Measurements from ENCODE around the gene BGN.

Gene BGN

GRCh38 chrX:153533091-153533490 is 38.3 kb downstream of the BGN start:
- DNase-seq = no peak

- DNase-seq = no peak
These were observed 42.3 kb downstream of the BGN start for GRCh38 chrX:153537080-153537479.

DNA sequence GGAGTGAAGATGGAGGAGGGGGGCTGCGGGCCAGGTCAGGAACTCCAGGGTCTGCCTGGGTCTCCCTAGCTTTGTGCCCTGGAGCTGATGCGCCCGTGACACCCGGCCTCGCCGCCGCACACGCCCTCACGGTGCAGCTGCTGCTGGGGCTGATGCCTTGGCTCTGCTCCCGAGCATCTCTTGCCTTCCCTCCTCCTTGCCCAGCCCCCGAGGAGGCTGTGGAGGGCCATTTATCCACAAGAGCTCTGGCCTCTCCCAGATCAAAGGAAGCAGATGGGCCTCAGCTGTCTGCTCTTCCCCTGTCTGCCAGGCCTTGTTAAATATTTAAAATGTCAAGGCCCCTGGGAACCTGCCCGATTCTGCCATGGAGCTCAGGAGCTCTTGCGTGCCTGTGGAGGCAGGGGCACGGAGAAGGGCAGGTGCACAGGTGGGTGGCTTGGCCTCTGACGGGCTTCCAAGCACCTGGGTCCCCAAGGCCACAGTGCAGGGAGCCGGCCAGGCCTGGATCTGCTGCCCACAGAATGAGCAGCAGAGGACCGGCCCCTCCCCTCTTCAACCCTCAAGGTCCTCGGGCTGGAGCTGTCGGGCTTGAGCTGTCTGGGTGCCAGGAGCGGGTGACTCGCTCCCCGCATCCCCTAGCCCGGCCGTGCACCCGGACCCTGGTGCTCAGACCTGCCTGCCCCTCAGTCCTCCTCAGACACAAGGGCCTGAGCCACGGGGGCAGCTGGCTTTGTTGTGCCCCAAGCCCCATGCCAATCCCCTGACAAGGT is 42.9 kb downstream of the BGN start:
- no peak for DNase-seq

DNA sequence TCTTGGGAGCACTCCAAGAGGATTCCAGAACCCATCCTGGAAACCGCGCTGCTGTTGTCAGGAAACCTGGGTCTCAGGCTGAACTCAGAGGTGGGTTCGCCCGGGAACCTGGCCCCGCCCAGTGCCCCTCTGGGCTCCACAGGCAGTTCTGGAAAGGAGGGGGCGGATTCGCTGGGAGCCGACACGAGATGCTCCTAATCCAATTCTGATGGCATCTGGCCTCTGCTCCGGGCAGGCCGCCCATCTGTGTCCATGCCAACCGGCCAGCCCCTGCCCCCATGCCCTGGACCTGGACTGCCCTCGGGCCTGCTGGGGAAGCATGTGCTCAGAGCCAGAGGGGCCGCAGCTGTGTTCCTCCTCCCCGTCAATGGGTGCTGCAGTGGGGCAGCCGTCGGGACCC is 43.6 kb downstream of the BGN start:
- DNase-seq = no peak

DNA sequence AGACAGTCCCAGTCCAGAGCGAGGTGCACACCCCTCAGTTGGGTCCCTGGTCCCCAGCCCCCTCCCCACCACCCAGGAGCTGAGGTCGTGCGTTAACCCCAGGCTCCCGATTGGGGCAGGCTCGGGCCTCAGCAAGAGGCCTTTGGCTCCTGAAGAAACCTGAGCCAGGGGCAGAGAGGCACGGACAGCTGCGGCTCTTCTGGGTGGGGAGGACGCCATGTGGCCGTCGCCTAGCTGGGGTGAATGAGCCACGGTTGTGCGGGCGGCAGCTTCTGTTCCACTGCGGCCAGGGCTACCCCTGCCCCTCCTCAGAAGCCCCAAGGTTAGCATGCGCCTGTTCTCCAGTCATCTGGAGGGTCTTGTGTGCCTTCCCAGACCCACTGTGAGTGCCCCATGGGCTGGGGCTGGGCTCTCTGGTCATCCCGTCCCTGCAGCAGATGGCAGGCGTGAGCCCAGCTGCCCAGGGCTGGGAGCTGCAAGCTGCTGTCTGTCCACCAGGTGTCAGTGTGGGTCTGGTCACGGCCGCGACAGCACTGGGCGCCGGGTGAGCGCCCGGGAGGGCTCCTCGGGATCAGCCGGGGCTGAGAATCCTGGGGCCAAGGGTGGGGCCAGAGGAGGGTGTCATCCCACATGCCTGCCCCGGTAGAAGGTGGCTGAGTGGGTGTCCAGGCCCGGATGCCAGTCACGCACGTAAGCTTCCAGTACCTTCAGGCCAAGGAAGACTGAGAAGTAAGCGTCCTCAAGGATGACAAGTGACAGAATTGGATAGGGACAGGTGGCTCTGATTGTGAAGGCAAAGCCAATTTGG is 44.6 kb downstream of the BGN start:
- peak; percentile 8 to 24 for DNase-seq

DNA sequence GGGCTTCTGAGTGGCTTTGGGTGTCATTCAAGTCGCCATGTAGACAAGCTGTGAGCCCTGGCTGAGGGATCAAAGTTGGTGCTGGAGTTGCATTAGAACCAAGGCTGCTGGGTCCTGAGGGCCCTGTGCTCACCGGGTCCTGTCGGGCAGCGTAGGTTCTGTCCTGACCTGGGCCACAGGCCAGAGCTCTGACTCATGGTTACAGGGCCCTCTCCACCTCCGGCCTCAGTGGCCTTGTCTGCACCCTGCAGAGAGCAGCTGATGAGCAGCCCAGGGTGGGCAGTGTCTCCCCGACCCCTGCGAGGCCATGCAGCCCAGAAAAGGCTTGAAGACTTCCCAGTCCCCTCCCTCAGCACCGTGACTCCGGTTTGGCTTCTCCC is 45.2 kb downstream of the BGN start:
- DNase-seq = no peak

DNA sequence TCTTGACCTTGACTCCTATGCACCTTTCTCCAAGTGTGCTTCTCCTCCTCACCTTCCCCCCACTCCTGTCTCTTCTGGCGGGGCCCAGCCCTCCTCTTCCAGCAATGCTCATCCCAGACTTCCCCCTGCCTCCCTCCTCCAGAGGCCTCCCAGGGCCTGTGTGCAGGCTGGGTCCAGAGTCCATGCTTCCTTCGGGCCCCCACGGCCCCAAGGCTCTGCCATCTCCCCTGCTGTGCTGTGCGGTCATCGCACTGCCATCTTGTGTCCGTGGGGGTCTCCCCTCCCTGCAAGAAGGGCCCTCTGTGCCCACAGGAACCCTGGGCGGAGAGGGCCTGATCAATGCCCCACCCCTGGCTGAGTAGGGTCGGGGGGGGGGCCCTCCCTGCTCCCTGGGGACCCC is 49.9 kb downstream of the BGN start:
- no peak for DNase-seq

GRCh38 chrX:153546386-153546785 is 51.6 kb downstream of the BGN start:
- no peak for DNase-seq

DNA sequence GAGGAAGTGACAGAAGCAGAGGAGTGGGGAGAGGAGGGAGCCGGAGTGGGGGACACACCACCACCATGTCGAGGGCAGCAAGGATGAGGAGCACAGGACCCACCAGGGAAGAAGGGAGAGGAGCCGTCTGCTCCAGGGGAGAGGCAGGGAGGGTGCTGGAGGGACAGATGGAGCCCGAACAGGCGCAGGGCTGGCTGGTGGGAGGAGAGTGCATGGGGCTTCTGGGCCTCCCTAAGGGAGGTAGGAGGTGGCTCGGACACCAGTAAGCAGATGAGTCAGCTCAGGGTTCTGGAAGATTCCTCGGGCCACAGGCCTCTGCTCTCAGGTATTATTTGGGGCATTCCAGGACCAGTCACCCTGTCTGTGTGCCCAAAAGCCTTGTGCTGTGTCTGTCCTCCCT is 52.4 kb downstream of the BGN start:
- no peak for DNase-seq

DNA sequence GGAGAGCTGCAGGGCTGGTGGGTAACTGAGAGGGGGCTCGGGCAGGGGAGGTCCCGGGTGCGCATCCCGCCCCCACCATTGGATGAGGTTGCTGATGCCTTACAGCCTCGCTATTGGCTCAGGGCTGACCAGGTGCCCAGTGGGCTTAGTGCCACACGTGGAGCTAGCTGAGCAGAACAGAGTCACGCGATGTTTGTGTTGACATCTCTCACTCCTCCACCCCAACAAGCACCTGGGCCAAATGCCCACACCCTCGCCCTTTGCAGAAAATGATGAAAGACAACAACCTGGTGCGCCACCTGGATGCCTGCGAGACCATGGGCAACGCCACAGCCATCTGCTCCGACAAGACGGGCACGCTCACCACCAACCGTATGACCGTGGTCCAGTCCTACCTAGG is 54.5 kb downstream of the BGN start:
- no peak for DNase-seq

GRCh38 chrX:153549807-153550206 is 55.0 kb downstream of the BGN start:
- no peak for DNase-seq

DNA sequence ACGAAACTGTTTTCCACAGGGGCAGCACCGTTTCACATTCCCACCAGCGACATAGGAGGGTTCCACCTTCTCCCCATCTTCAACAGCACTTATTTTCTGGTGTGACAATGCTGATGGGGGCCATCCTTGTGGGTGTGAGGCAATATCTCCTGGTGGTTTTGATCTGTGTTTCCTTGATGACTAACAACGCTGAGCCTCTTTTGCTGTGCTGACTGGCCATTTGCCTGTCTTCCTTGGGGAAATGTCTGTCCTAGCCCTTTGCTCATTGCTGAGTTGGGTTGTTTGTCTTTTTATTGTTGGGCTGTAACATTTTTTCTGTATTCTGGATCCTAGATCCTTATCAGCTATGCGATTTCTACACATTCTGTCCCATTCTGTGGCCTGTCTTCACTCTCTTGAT is 56.4 kb downstream of the BGN start:
- DNase-seq = no peak

GRCh38 chrX:153554519-153555167 is 59.9 kb downstream of the BGN start:
- peak; percentile 5 to 68 for DNase-seq

DNA sequence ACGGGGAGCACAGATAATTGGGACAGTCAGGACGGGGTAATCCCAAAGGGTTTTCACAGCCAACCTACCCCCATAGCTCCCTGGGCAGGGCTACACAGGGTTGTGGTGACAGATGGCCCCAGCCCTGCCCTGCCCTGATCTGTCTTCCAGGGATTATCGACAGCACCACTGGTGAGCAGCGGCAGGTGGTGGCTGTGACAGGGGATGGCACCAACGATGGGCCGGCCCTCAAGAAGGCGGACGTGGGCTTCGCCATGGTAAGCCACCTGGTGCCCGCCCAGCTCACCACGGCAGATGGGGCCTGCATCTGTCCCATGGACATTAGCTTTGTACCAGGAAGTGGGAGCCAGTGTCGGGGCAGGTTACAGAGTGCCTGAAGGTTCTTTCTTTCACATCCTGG is 62.0 kb downstream of the BGN start:
- DNase-seq = no peak

DNA sequence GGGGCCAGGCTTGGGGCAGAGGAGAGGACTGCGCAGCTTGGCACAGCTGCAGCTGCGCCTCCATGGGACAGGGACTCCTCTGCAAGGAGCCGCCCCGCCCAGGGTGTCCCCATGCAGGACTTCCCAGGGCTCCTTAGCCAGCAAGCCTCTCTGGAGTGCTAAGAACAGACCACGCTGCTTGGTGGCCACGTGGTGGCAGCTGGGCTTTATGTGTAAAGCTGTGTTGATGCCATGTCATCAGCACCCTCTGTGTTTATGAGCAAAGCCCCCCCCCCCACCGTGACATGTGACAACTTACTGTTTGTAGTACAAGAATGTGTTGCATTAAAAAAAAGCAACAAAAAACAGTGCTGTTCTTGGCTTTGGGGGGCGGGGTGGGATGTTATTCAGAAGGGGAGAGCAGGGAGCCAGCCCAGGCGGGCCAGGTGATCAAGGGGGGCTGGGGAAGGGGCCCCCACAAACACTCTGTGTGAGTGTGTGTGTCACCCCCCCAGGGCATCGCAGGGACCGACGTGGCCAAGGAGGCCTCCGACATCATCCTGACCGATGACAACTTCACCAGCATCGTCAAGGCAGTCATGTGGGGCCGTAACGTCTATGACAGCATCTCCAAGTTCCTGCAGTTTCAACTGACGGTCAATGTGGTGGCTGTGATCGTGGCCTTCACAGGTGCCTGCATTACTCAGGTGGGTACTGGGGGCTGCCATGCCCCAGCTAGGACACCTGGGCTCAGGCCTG is 63.0 kb downstream of the BGN start:
- no peak for DNase-seq
